ENCODE results near the gene DFFB. TPM values are rescaled to one million over a fixed set of nuclear protein-coding genes. Genes with fewer than 3 reads are reported as not detected.

The DFFB gene
- total and polyA plus RNA-seq, 4 donors = 6.9 to 15.4 (median 7.8) TPM

DNA sequence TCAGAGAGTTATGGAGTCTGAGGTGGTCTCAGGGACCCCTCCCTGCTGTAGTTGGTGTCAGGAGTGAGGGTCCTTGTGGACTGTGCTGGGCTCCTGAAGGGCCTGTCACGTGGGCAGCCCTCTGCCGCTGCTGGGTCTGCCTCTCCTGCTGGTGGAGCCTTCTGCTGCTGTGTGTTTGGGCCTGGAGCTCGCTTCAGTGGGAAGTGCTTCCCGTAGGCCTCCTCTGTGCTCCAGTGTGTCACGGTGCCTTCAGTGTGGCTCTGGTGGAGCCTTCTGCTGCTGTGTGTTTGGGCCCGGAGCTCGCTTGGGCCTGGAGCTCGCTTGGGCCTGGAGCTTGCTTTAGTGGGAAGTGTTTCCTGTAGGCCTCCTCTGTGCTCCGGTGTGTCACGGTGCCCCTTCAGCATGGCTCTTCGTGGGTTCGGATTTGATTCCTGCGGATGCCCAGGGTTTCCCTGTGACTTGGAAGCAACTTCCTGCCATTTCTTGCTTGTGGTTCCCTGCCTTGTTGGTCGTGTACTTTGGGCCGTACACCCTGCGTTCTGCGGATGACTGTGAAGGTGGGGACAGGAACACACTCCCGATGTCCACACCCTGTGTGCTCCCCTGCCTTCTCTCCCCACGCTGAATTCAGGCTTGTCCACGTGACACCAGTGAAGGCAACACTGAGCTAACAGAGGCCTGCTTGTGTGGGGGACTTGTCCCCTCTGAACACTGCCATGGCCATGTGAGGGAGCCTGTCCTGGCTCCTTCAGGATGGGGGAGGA lies 23.3 kb downstream of the DFFB start:
- no peaks in the 10 kb centered on the region for H3K4me1 ChIP-seq (ENCODE audit: control insufficient read depth, insufficient read depth, low read length)
- DNase-seq (ENCODE audit: low read depth in 4 of 6, low spot score in 6 of 6) = no peak
- no peak overlapping the region for H3K4me3 ChIP-seq (ENCODE audit: low read depth, low read length)
- WGBS (ENCODE audit: insufficient coverage) = 96% methylated on average over 19 of the region's 20 CpGs
- peaks cover 5% of the 10 kb centered on the region for H3K9me3 ChIP-seq (ENCODE audit: control insufficient read depth, insufficient read depth, low read length)
- H3K36me3 ChIP-seq (ENCODE audit: control insufficient read depth, insufficient read depth, low read length) = peaks cover 63% of the 10 kb centered on the region
- H3K27ac ChIP-seq (ENCODE audit: low read depth, low read length) = no peak overlapping the region
- no peaks in the 10 kb centered on the region for H3K27me3 ChIP-seq (ENCODE audit: control insufficient read depth, insufficient read depth, low read length)

DNA sequence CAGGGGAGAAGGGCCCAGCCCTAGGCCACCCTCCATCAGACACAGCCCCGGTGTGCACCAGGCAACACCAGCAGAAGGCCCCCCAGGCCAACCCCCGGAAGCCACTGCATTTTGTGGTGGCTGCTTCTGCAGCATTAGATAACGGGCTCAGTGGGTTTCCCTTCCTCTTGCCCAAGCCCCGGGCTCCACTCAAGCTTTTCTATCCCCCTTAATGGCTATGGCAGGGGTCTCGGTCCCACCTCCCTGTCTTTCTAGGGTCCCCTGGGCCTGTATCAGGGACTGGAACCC lies 23.9 kb downstream of the DFFB start:
- H3K4me1 ChIP-seq (ENCODE audit: control insufficient read depth, insufficient read depth, low read length) = no peaks in the 10 kb centered on the region
- H3K36me3 ChIP-seq (ENCODE audit: control insufficient read depth, insufficient read depth, low read length) = peaks cover 65% of the 10 kb centered on the region
- H3K9me3 ChIP-seq (ENCODE audit: control insufficient read depth, insufficient read depth, low read length) = peaks cover 5% of the 10 kb centered on the region
- no peaks in the 10 kb centered on the region for H3K27me3 ChIP-seq (ENCODE audit: control insufficient read depth, insufficient read depth, low read length)
- H3K27ac ChIP-seq (ENCODE audit: low read depth, low read length) = no peak overlapping the region
- WGBS (ENCODE audit: insufficient coverage) = 93% methylated on average over 5 of the region's 5 CpGs
- no peak overlapping the region for H3K4me3 ChIP-seq (ENCODE audit: low read depth, low read length)
- DNase-seq (ENCODE audit: low read depth in 4 of 6, low spot score in 6 of 6) = no peak

DNA sequence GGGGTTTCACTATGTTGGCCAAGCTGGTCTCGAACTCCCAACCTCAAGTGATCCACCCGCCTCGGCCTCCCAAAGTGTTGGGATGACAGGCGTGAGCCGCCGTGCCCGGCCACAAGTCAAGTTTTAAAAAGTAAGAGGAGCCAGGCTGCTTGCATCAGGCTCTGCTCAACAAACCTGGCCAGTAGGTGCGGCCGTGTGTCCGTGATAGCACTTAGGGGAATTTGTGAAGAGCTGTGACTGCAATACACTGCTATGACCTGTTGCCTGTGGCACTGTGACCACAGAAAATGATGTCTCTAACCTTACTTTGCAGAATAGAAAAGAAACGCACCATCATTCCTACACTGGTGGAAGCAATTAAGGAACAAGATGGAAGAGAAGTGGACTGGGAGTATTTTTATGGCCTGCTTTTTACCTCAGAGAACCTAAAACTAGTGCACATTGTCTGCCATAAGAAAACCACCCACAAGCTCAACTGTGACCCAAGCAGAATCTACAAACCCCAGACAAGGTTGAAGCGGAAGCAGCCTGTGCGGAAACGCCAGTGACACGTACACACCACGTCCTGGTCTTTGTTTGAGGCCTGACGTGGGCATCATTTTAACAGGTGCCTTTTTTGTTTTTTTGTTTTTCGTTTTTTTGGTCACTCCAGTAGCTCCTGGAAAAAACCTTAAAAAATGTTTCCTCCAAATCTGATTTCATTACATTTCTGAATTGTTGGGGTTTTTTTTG lies 26.1 kb downstream of the DFFB start:
- Histone ChIP-seq H3K36me3 (ENCODE audit: control insufficient read depth, insufficient read depth, low read length) (peaks cover 65% of the 10 kb centered on the region), H3K4me1 (ENCODE audit: control insufficient read depth, insufficient read depth, low read length) (no peaks in the 10 kb centered on the region)
- DNase-seq (ENCODE audit: low read depth in 4 of 6, low spot score in 6 of 6) = no peak

DNA sequence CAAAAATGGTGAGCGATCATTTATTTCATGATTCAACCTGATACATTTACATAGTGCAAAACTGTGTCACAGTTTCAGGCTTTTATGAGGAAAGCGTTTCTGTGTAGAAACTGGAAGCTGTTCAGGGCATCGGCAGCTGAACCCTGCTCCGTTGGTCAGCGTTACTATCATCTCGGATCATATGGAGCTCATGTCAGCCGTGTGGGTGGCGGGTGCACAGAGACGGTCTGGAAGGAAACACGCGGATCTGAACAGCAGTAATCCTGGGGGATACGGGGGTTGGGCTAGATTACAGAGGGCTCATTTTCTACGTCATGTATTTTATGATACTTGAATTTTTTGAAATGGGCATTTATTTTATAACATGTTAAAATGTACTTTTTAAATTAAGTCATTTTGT lies 27.7 kb downstream of the DFFB start:
- Histone ChIP-seq H3K27me3 (ENCODE audit: control insufficient read depth, insufficient read depth, low read length) (no peaks in the 10 kb centered on the region), H3K9me3 (ENCODE audit: control insufficient read depth, insufficient read depth, low read length) (no peaks in the 10 kb centered on the region), H3K27ac (ENCODE audit: low read depth, low read length) (no peak overlapping the region), H3K4me3 (ENCODE audit: low read depth, low read length) (no peak overlapping the region), H3K36me3 (ENCODE audit: control insufficient read depth, insufficient read depth, low read length) (peaks cover 70% of the 10 kb centered on the region), H3K4me1 (ENCODE audit: control insufficient read depth, insufficient read depth, low read length) (no peaks in the 10 kb centered on the region)
- 85% methylated on average over 9 of the region's 13 CpGs for WGBS (ENCODE audit: insufficient coverage)
- DNase-seq (ENCODE audit: low read depth in 4 of 6, low spot score in 6 of 6) = no peak

More for the DNA sequence above, 26.1 kb downstream of the DFFB start:
- Histone ChIP-seq H3K27ac (ENCODE audit: low read depth, low read length) (no peak overlapping the region), H3K4me3 (ENCODE audit: low read depth, low read length) (no peak overlapping the region), H3K27me3 (ENCODE audit: control insufficient read depth, insufficient read depth, low read length) (no peaks in the 10 kb centered on the region), H3K9me3 (ENCODE audit: control insufficient read depth, insufficient read depth, low read length) (peaks cover 5% of the 10 kb centered on the region)
- 96% methylated on average over 16 of the region's 18 CpGs for WGBS (ENCODE audit: insufficient coverage)

DNA sequence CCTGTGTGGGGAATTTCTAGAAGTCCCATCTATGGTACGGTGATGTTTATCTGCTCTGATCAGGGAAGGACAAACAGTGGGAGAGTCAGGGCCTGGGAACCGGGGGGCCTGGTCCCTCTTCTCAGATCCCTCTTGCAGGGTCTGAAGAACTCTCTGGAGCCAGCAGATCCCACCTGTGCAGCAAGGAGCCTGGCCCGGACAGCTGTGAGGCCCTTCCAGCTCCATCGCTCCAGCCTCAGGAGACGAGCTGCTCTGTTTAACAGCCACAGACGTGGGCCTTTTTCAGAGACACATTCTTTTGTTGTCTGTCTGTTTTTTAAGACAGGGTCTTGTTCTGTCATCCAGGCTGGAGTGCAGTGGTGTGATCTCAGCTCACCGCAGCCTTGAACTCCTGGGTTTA lies 28.3 kb downstream of the DFFB start:
- peaks cover 70% of the 10 kb centered on the region for H3K36me3 ChIP-seq (ENCODE audit: control insufficient read depth, insufficient read depth, low read length)
- H3K27ac ChIP-seq (ENCODE audit: low read depth, low read length) = no peak overlapping the region
- DNase-seq (ENCODE audit: low read depth in 4 of 6, low spot score in 6 of 6) = no peak
- no peaks in the 10 kb centered on the region for H3K9me3 ChIP-seq (ENCODE audit: control insufficient read depth, insufficient read depth, low read length)
- H3K27me3 ChIP-seq (ENCODE audit: control insufficient read depth, insufficient read depth, low read length) = no peaks in the 10 kb centered on the region
- H3K4me3 ChIP-seq (ENCODE audit: low read depth, low read length) = no peak overlapping the region
- 91% methylated on average over 6 of the region's 7 CpGs for WGBS (ENCODE audit: insufficient coverage)
- no peaks in the 10 kb centered on the region for H3K4me1 ChIP-seq (ENCODE audit: control insufficient read depth, insufficient read depth, low read length)

DNA sequence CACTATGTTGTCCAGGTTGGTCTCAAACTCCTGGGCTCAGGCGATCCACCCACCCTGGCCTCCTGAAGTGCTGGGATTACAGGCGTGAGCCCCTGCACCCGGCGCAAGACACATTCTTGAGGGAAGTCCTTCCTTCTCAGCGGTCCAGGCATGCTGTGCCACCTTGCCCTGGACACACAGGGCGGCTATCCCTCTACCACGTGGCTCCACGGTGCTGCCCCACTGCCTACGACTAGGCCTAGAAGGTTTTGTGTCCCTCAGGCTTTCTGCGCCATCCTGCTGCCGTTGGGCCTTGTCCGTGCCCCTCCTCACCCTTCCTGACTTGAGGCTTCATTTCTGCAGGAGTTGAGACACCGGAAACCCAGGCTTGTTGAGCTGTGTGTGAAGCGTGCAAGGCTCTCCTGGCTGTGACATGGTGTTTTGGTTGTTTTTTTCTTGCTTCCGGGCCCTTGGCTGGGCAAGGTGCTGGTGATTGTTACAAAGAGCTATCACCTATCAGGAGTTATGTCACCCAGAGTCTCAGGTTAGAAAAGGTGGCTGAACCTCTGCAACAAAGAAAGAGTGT lies 28.9 kb downstream of the DFFB start:
- Histone ChIP-seq H3K27me3 (ENCODE audit: control insufficient read depth, insufficient read depth, low read length) (no peaks in the 10 kb centered on the region), H3K9me3 (ENCODE audit: control insufficient read depth, insufficient read depth, low read length) (no peaks in the 10 kb centered on the region), H3K4me1 (ENCODE audit: control insufficient read depth, insufficient read depth, low read length) (no peaks in the 10 kb centered on the region), H3K27ac (ENCODE audit: low read depth, low read length) (no peak overlapping the region), H3K36me3 (ENCODE audit: control insufficient read depth, insufficient read depth, low read length) (peaks cover 66% of the 10 kb centered on the region), H3K4me3 (ENCODE audit: low read depth, low read length) (no peak overlapping the region)
- 93% methylated on average over 13 of the region's 15 CpGs for WGBS (ENCODE audit: insufficient coverage)
- no peak for DNase-seq (ENCODE audit: low read depth in 4 of 6, low spot score in 6 of 6)

- DNase-seq (ENCODE audit: low read depth in 4 of 6, low spot score in 6 of 6) = no peak
- Histone ChIP-seq H3K27ac (ENCODE audit: low read depth, low read length) (no peak overlapping the region), H3K4me1 (ENCODE audit: control insufficient read depth, insufficient read depth, low read length) (no peaks in the 10 kb centered on the region), H3K9me3 (ENCODE audit: control insufficient read depth, insufficient read depth, low read length) (no peaks in the 10 kb centered on the region), H3K36me3 (ENCODE audit: control insufficient read depth, insufficient read depth, low read length) (peaks cover 65% of the 10 kb centered on the region), H3K4me3 (ENCODE audit: low read depth, low read length) (no peak overlapping the region), H3K27me3 (ENCODE audit: control insufficient read depth, insufficient read depth, low read length) (no peaks in the 10 kb centered on the region)
- 71% methylated on average over 3 of the region's 8 CpGs for WGBS (ENCODE audit: insufficient coverage)
Measured at GRCh38 chr1:3886691-3887090, 29.4 kb downstream of the DFFB start.

DNA sequence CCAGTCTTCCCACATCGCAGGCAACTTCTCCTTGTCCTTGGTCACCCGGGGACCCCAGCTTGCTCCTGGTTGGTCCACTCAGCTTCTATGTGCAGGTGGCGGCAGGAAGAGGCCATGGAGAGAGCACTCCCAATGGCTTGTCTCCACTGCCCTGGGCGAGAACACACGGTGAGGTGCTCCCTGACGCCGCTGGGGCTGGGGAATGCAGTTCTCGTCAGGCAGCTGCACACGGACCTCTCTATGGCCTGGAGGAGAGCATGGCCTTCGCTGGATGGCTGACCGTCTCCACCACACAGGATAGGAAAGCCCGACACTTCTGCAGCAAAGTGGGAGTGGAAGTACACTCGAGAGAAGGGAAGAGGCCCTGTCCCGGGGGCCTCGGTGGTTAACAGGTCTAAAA lies 31.0 kb downstream of the DFFB start:
- no peak overlapping the region for H3K4me3 ChIP-seq (ENCODE audit: low read depth, low read length)
- H3K4me1 ChIP-seq (ENCODE audit: control insufficient read depth, insufficient read depth, low read length) = no peaks in the 10 kb centered on the region
- DNase-seq (ENCODE audit: low read depth in 4 of 6, low spot score in 6 of 6) = no peak
- H3K36me3 ChIP-seq (ENCODE audit: control insufficient read depth, insufficient read depth, low read length) = peaks cover 66% of the 10 kb centered on the region
- 93% methylated on average over 15 of the region's 15 CpGs for WGBS (ENCODE audit: insufficient coverage)
- H3K9me3 ChIP-seq (ENCODE audit: control insufficient read depth, insufficient read depth, low read length) = no peaks in the 10 kb centered on the region
- no peak overlapping the region for H3K27ac ChIP-seq (ENCODE audit: low read depth, low read length)
- H3K27me3 ChIP-seq (ENCODE audit: control insufficient read depth, insufficient read depth, low read length) = no peaks in the 10 kb centered on the region

DNA sequence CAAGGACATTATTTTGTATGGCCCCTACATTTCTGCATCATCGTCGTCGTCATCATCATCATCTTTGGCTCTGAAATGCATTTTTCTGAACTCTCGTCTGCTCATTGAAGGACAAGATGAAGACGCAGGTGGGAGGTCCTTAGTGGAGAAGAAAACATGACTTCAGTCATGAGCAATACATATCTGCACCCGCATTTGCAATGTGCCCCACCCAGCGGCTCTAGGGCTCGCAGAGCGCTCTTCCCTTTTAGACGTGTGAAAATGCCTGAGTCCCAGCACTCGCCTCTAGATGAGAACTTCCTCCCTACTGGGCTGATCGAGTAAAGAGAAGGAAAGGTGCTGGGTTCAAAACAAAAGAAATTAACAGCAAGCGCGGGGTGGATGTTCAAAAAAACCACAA lies 32.7 kb downstream of the DFFB start:
- no peaks in the 10 kb centered on the region for H3K4me1 ChIP-seq (ENCODE audit: control insufficient read depth, insufficient read depth, low read length)
- H3K36me3 ChIP-seq (ENCODE audit: control insufficient read depth, insufficient read depth, low read length) = peaks cover 62% of the 10 kb centered on the region
- no peak overlapping the region for H3K27ac ChIP-seq (ENCODE audit: low read depth, low read length)
- H3K4me3 ChIP-seq (ENCODE audit: low read depth, low read length) = no peak overlapping the region
- H3K27me3 ChIP-seq (ENCODE audit: control insufficient read depth, insufficient read depth, low read length) = no peaks in the 10 kb centered on the region
- no peaks in the 10 kb centered on the region for H3K9me3 ChIP-seq (ENCODE audit: control insufficient read depth, insufficient read depth, low read length)
- no peak for DNase-seq (ENCODE audit: low read depth in 4 of 6, low spot score in 6 of 6)
- WGBS (ENCODE audit: insufficient coverage) = 100% methylated on average over 2 of the region's 14 CpGs

Measured in spinal cord (tissue), 10 donors.